Thyroid gland (tissue), 4 donors: ENCODE data around the gene CARS1.

Experiments
- POLR2A ChIP-seq, 2 donors: fragments of 450-650 bp; IDR thresholded peaks; one replicate each; pipeline ENCODE4 v1.6.1; 2017; ENCODE audit warnings: antibody characterized with exemption in 2 of 2, mild to moderate bottlenecking in 2 of 2, moderate library complexity in 1 of 2
- TF ChIP-seq, protein P1 (sequence below), 6 experiments: fragments of 200-600 bp in 3 of 6; fragments of 450-650 bp in 3 of 6; sonication (generic) in 3 of 6; IDR thresholded peaks; one replicate each; pipeline ENCODE4 v1.5.1; 2016 to 2019; ENCODE audit warnings: antibody characterized with exemption in 6 of 6, mild to moderate bottlenecking in 2 of 6, inconsistent platforms in 1 of 6, moderate library complexity in 1 of 6

- TF ChIP-seq, protein P1, sequence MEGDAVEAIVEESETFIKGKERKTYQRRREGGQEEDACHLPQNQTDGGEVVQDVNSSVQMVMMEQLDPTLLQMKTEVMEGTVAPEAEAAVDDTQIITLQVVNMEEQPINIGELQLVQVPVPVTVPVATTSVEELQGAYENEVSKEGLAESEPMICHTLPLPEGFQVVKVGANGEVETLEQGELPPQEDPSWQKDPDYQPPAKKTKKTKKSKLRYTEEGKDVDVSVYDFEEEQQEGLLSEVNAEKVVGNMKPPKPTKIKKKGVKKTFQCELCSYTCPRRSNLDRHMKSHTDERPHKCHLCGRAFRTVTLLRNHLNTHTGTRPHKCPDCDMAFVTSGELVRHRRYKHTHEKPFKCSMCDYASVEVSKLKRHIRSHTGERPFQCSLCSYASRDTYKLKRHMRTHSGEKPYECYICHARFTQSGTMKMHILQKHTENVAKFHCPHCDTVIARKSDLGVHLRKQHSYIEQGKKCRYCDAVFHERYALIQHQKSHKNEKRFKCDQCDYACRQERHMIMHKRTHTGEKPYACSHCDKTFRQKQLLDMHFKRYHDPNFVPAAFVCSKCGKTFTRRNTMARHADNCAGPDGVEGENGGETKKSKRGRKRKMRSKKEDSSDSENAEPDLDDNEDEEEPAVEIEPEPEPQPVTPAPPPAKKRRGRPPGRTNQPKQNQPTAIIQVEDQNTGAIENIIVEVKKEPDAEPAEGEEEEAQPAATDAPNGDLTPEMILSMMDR (IDR thresholded peaks at IDR 0.05), result no peak
- TF ChIP-seq POLR2A (IDR thresholded peaks at IDR 0.05), result no peak
These were observed 80.7 kb downstream of the CARS1 start for GRCh38 chr11:2976294-2977063.
